Kidney epithelial cell (primary cell): ENCODE data around the gene GRIK4. TPM values are rescaled to one million over a fixed set of nuclear protein-coding genes. Genes with fewer than 3 reads are reported as not detected.

Source experiments
- DNase-seq: peaks from one replicate; pipeline ENCODE4 v3.0.0-alpha.2; 2010; ENCODE audit warnings: low read depth
- H3K27me3 ChIP-seq: 2 replicates; pipeline ENCODE4 v1.6.0; 2011; ENCODE audit warnings: low read length; ENCODE audit not compliant: control insufficient read depth, insufficient read depth
- H3K36me3 ChIP-seq: 2 replicates; pipeline ENCODE4 v1.5.1; 2011; ENCODE audit warnings: low read length; ENCODE audit not compliant: control insufficient read depth, insufficient read depth
- H3K4me3 ChIP-seq: 2 replicates; pipeline ENCODE4 v1.5.1; 2011; ENCODE audit warnings: low read depth, mild to moderate bottlenecking, control low read depth, low read length
- total RNA-seq: library from RNA; depleted of rRNA; stranded (reverse); fragments of >200 nt; gene quantifications from 2 replicates; pipeline ENCODE4 v1.2.3, GENCODE V29; 2015
- TF ChIP-seq, protein P1 (sequence below): IDR thresholded peaks from 2 replicates; pipeline ENCODE4 v1.5.1; 2011; ENCODE audit warnings: mild to moderate bottlenecking, moderate library complexity, low read length, control low read depth, inconsistent platforms; ENCODE audit not compliant: insufficient read depth, poor library complexity, severe bottlenecking

Gene GRIK4
- total RNA-seq, 1 donor from 2014 or later: 0.17 TPM

GRCh38 chr11:120680322-120680721 is 168.8 kb downstream of the GRIK4 start:
- Histone ChIP-seq H3K36me3 (no peaks in the 10 kb centered on the region), H3K27me3 (peaks cover under 1% of the 10 kb centered on the region), H3K4me3 (no peak overlapping the region)
- TF ChIP-seq, protein P1, sequence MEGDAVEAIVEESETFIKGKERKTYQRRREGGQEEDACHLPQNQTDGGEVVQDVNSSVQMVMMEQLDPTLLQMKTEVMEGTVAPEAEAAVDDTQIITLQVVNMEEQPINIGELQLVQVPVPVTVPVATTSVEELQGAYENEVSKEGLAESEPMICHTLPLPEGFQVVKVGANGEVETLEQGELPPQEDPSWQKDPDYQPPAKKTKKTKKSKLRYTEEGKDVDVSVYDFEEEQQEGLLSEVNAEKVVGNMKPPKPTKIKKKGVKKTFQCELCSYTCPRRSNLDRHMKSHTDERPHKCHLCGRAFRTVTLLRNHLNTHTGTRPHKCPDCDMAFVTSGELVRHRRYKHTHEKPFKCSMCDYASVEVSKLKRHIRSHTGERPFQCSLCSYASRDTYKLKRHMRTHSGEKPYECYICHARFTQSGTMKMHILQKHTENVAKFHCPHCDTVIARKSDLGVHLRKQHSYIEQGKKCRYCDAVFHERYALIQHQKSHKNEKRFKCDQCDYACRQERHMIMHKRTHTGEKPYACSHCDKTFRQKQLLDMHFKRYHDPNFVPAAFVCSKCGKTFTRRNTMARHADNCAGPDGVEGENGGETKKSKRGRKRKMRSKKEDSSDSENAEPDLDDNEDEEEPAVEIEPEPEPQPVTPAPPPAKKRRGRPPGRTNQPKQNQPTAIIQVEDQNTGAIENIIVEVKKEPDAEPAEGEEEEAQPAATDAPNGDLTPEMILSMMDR: no peak
- DNase-seq: no peak

DNA sequence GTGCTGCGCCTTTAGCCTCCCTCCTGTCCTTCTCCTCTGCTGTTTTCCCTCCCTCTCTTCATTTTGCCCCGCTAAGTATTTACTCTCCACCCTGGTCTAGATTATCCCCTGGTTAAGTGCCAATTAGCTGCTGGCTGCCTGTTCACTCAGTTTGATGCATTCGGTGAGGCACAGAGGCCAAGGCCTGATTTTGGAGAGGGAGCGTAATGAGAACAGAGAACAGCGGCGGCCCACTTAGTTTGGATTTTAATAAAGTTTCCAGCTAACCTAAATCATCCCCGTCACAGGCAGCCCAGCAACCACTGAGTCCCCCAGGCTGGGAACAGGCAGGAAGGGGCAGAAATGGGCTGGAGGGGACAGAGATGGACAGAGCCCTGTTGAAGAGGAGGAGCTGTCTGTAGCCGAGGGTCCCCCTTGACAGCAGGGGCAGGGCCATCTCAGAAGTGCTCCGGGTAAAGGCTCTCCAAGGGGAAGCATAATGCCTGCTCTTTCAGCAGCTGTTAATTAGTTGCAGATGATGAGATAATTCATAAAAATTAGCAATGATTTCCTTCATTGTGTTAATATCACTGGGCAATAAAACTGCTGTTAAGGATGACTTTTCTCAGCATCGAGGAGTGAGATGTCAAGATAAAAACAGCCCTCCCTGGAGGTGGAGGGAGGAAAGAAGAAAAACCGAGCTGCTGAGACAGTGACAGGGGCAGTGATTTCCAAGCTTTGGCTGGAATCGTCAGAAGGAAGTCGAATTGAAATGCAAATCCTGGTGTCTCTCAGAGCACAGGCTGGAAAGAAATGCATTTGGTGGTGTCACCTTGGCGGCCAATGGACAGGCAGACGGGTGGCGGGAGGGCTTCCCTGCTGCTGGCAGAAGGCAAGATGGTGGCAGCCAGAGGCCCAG is 170.1 kb downstream of the GRIK4 start:
- Histone ChIP-seq H3K36me3 (no peaks in the 10 kb centered on the region), H3K4me3 (no peak overlapping the region), H3K27me3 (peaks cover 4% of the 10 kb centered on the region)
- TF ChIP-seq, protein P1: no peak
- DNase-seq: no peak

DNA sequence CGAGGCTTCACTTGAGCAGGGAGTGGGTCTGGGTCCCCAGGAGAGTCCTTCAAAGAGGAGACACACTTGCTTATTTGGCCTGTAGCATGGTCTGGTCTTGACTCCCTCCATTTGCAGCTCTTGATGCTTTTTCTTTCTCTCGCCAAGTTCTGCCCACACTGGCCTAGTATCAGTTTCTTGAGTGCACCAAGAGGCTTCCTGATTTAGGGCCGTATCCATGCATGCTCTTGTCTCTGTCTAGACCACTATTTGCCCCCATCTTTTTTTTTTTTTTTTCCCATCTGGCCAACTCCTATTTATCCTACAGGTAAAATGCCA is 170.7 kb downstream of the GRIK4 start:
- Histone ChIP-seq H3K27me3 (peaks cover 4% of the 10 kb centered on the region), H3K4me3 (no peak overlapping the region), H3K36me3 (no peaks in the 10 kb centered on the region)
- no peak for DNase-seq
- TF ChIP-seq, protein P1: no peak

GRCh38 chr11:120682866-120683265 is 171.3 kb downstream of the GRIK4 start:
- Histone ChIP-seq H3K36me3 (no peaks in the 10 kb centered on the region), H3K4me3 (no peak overlapping the region), H3K27me3 (peaks cover 6% of the 10 kb centered on the region)
- DNase-seq: no peak
- TF ChIP-seq, protein P1: no peak

GRCh38 chr11:120686516-120686915 is 175.0 kb downstream of the GRIK4 start:
- Histone ChIP-seq H3K4me3 (no peak overlapping the region), H3K27me3 (peaks cover 8% of the 10 kb centered on the region), H3K36me3 (no peaks in the 10 kb centered on the region)
- TF ChIP-seq, protein P1: no peak
- no peak for DNase-seq

DNA sequence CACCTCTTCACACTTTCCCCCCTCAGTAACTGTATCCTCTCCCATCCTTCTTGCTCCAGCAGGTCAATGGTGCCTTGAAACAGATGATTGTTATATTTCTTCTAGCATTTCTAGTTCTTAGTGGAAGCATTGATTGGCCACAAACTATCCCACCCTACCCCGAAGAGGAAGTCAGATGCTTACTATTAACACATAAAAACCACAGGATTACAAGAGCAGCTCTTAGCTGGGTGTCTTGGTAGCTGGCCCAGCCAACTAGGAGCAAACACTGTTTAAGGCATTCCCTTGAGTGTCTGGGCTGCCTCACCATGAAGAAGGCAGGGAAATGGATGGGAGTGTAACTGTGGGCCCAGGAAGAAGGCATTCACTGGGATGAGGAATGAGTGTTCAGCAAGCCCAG is 176.6 kb downstream of the GRIK4 start:
- no peaks in the 10 kb centered on the region for H3K36me3 ChIP-seq
- DNase-seq: no peak
- TF ChIP-seq, protein P1: no peak
- peaks cover 10% of the 10 kb centered on the region for H3K27me3 ChIP-seq
- H3K4me3 ChIP-seq: no peak overlapping the region
